ENCODE results near the gene PIK3R5.

GRCh38 chr17:8831234-8831849 lies 134.2 kb downstream of the PIK3R5 start:
- TF ChIP-seq CTCF (conservative IDR thresholded peaks at IDR 0.05; ENCODE audit: low read depth, low read length) (no peak), EZH2 (IDR thresholded peaks at IDR 0.05; ENCODE audit: borderline replicate concordance, low read depth, low read length, poor library complexity, severe bottlenecking) (no peak)

Measured in A673 (cell line).